Coronary artery (tissue), 2 donors: ENCODE data around the gene POLD4.

Experiments
- DNase-seq: peaks from one replicate; pipeline ENCODE4 v3.0.0-alpha.2; 2017; ENCODE audit warnings: low spot score
- H3K27ac ChIP-seq, 2 donors: fragments of 200-600 bp; sonication (generic); one replicate each; pipeline ENCODE4 v1.5.1; 2016 to 2019
- H3K4me3 ChIP-seq: fragments of 200-600 bp; sonication (generic); 2 replicates; pipeline ENCODE4 v1.5.1; 2016; ENCODE audit warnings: mild to moderate bottlenecking, moderate library complexity
- TF ChIP-seq, protein P1 (sequence below): fragments of 200-600 bp; sonication (generic); IDR thresholded peaks from one replicate; pipeline ENCODE4 v1.5.1; 2019; ENCODE audit warnings: antibody characterized with exemption

The POLD4 gene

DNA sequence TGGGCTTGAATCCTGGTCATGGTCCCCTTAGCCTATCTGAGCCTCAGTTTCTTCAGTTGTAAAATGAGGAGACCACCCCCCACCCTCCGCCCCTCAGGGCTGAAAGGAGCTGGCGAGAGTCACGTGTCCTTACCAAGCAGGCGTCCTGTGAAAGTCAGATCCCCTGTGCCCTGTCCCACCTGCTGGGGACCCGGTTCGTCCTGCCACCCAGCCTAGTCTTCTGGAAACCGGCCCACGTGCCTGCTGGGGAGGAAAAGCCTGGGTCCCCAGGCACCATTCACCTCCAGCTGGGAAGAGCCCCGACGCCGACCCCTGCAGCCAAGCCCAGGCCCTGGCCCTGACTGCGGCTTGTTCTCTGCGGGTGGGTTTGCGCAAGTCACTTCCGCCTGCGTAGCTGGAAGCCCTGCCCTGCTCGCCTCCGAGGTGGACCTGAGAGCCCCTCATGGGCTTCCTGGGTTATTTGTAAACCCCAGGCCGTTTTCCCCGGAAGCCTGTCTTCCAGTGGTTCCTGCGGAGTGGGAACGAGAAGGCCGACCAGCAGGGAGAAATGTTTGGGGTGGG, 50.7 kb downstream of the POLD4 start:
- peak overlapping the region; percentile 76 to 90 for H3K27ac ChIP-seq
- peak overlapping the region; percentile 100 for H3K4me3 ChIP-seq
- TF ChIP-seq, protein P1, sequence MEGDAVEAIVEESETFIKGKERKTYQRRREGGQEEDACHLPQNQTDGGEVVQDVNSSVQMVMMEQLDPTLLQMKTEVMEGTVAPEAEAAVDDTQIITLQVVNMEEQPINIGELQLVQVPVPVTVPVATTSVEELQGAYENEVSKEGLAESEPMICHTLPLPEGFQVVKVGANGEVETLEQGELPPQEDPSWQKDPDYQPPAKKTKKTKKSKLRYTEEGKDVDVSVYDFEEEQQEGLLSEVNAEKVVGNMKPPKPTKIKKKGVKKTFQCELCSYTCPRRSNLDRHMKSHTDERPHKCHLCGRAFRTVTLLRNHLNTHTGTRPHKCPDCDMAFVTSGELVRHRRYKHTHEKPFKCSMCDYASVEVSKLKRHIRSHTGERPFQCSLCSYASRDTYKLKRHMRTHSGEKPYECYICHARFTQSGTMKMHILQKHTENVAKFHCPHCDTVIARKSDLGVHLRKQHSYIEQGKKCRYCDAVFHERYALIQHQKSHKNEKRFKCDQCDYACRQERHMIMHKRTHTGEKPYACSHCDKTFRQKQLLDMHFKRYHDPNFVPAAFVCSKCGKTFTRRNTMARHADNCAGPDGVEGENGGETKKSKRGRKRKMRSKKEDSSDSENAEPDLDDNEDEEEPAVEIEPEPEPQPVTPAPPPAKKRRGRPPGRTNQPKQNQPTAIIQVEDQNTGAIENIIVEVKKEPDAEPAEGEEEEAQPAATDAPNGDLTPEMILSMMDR: no peak
- peak; percentile 75 for DNase-seq

DNA sequence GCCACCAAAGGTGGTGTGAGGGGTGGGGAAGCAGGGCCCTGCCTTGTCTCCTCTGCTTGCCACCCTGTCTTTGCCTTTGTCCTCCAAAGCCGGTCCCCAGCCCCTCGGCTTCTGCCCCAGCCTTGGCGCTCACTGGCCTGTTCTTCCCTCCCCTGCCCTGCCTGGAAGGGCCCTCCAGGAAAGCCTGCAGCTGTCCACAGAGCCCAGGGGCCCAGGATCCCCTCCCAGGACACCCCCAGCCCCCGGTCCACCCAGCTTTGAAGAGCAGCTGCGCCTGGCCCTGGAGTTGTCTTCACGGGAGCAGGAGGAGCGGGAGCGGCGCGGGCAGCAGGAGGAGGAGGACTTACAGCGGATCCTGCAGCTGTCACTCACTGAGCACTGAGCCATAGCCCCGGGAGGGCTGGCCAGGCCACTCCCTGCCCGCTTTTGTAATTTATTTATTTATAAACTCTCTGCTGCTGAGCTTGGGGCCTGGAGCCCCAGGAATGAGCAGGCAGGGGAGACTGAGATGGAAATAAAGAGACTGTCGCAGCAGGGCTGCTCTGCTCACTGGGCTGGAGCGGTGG, 51.3 kb downstream of the POLD4 start:
- no peak for DNase-seq
- peak overlapping the region in 1 of 2 donors; percentile 90 for H3K27ac ChIP-seq
- TF ChIP-seq, protein P1: no peak
- H3K4me3 ChIP-seq: peak overlapping the region; percentile 100

DNA sequence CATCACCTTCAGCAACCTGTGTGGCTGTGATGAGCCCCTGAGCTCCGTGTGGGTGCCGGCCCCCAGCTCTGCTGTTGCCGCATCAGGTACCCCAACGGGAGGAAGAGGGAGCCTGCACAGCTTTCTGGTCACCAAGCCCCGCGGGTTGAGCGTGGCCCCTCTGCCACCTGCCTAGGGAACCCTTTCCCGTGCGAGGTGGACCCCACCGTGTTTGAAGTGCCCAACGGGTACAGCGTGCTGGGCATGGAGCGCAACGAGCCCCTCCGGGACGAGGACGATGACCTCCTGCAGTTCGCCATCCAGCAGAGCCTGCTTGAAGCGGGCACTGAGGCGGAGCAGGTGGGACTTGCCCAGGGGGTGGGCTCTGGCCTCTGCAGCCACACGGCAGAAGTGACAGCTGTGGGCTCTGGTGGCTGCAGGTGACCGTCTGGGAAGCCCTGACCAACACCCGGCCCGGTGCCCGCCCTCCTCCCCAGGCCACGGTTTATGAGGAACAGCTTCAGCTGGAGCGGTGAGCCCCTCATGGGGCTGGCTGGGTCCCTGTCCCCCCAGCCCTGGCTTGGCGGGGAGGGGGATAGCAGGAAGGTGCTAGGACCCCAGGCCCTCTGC, 51.9 kb downstream of the POLD4 start:
- TF ChIP-seq, protein P1: no peak
- no peak for DNase-seq
- H3K27ac ChIP-seq: no peak overlapping the region
- H3K4me3 ChIP-seq: no peak overlapping the region
